ENCODE measurements around the gene DYNC1LI1.
A peak's percentile ranks its signal among the peaks of the same experiment; 100 is the strongest.
"Not testable (repeated sequence)": the region's sequence is repeated elsewhere in the genome, so short reads cannot be mapped to it uniquely, and the experiment has no call there.

The DYNC1LI1 gene

GRCh38 chr3:32525720-32526119 lies 44.9 kb downstream of the DYNC1LI1 start:
- DNase-seq = no peak

- no peak for DNase-seq
These were observed 48.0 kb downstream of the DYNC1LI1 start for GRCh38 chr3:32522682-32523081.

- not testable (repeated sequence) for DNase-seq
These were observed 51.7 kb downstream of the DYNC1LI1 start for GRCh38 chr3:32518921-32519320.

GRCh38 chr3:32516751-32517150 lies 53.9 kb downstream of the DYNC1LI1 start:
- not testable (repeated sequence) for DNase-seq

GRCh38 chr3:32511005-32511404 lies 59.7 kb downstream of the DYNC1LI1 start:
- DNase-seq = no peak

DNA sequence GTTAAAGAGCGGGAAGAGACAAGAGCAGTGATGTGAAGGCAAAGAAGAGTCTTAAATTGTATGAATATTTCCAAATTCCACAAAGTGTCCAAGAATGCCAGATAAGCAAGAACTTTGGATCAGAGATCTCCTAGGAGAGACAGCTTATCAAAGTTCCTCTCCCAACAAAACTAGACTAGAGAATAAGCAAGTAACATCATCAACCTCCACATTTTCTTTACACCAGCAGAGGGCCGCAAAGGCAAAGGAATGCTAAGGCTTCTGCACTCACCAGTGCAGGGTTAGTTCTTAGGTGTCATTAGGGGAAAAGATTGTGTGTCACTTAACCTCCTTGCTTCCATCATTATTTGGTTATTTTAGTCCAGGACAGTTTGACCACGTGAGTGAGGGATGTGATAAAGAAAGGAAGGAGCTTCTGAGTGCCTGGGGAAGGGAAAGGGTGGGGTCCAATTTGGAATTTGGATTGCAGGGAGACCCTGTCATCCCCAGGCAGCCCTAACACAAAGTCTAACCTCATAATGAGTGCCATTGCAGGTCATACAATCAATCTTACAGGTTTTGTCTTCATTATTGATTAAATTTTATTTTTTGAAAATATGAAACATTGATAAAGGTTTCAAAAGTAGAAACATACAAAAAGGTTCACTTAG lies 60.5 kb downstream of the DYNC1LI1 start:
- peak; percentile 88 for DNase-seq

DNA sequence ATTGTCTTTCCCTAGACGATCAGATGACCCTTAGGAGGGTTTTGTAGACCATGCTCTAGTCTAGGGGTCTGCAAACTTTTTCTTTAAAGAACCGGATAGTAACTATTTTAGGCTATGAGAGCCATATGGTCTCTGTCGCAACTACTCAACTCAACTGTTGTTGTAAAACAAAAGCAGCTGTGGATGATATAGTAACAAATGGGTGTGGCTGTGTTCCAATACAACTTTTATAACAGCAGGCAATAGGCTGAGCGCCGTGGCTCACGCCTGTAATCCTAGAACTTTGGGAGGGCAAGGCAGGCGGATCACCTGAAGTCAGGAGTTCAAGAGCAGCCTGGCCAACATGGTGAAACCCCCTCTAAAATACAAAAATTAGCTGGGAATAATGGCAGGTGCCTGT lies 61.9 kb downstream of the DYNC1LI1 start:
- DNase-seq = peak; percentile 40

GRCh38 chr3:32506466-32506865 lies 64.2 kb downstream of the DYNC1LI1 start:
- DNase-seq = no peak

DNA sequence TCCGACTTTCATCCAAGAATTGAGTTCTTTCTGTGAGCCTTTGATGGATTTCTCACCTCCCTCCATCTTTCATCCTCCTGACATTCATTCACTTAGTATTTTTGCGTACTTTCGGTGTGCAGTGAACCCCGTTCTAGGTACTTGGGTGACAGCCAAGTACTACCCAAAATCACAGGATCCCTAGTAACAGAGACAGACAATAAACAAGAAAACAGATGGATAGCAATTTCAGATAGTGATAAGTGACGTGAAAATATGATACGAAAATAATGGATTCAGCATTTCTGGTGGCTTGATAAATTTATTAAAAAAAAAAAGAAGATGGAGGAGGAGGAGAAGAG lies 67.7 kb downstream of the DYNC1LI1 start:
- DNase-seq = no peak

GRCh38 chr3:32502118-32502945 lies 68.3 kb downstream of the DYNC1LI1 start, which contains the start of gene CMTM6:
Gene CMTM6, minus strand, starts transcription at chr3:32502852. Its CDS starts 107 bp downstream, at chr3:32502745.
- DNase-seq = peak; percentile 92

- no peak for DNase-seq
These were observed 68.9 kb downstream of the DYNC1LI1 start for GRCh38 chr3:32501783-32502117.

- no peak for DNase-seq
These were observed 69.5 kb downstream of the DYNC1LI1 start for GRCh38 chr3:32500880-32501782.

DNA sequence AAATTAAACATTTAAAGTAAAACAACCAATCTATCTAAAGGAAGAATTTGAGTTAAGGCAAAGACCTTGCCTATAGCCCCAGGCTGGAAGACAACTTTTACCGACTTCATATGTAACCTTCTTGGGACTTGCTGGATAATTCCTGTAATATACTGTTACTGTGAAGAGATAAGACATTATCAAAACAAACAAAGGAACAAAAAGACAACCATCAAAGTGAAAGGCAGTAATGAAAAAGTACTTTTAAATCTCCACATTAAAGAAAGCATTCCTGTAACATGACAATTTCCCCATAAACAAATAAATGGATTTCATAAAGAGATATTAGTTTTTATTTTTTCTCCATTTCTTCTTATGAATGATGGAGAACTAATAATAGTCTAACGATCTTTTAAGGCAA lies 70.4 kb downstream of the DYNC1LI1 start:
- no peak for DNase-seq

DNA sequence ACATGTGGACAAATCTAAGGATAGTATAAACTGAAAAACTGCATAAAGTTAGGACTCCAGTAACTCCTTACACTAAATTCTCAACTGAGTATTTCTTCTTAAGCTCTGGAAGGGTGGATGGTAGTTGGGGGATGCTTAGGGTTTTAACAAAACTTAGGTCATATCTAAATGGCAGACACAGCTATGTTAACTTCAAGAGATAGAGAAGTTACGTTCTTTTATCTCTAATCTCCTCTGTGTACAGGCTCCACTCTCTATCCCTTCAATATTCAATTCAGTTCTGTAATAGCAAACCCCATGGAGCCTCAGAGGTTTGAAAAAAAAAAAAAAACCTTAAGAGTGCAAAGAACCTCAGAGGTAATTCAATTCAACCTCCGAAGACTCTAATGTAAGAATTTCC lies 71.1 kb downstream of the DYNC1LI1 start:
- DNase-seq = no peak

DNA sequence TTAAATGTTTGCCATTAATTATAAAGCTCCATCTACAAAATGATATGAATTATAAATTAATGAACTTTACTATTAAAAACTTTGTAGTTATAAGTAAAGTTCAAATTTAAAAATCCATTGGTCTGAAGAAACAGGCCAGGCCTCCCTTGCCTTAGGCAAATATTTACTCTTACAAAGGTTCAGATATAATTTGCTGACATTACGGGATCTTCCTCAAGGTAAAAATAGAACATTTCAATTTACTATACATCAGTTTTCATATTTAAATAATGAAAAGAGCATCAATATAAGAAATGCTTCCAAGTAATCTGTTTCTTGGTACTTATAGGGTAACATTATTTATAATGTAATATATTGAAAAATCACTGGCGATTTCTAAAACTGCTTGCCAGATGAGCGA lies 71.7 kb downstream of the DYNC1LI1 start:
- DNase-seq = no peak

DNA sequence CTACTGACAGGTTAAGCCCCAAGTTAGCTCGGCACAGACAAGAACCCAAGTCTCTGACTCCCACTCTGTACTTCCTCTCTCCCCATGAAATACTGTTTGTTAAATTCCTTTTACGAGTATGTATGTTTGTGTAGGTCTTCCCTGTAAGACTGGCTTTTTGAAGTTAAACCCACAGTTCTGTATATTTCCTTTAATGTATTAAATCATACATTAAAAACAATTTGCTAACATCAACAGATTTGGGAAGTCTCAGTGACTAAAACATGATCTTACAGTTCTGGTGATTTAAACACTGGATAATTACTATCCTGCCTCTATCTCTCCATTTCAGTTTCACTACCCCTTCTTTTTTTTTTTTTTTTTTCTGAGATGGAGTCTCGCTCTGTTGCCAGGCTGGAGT lies 72.4 kb downstream of the DYNC1LI1 start:
- DNase-seq = no peak

GRCh38 chr3:32495609-32496008 lies 75.0 kb downstream of the DYNC1LI1 start:
- DNase-seq = no peak

DNA sequence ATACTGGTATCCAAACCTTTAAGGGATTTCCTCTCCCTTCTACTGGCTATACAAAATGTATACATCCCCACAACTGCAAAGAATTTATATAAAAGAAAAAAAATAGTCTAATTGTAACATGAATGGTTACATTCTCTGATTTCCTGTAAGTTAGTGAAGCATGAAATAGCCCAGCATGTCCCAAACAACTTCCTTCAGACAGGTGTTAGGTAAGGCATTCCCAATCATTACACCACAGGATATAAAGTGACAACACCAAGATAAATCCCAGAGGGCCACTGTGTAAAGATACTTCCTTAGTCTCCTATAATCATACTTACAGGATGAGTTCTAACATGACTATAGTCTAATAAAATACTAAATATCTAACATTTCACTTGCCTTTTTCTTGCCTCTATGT lies 75.6 kb downstream of the DYNC1LI1 start:
- DNase-seq = no peak

GRCh38 chr3:32493437-32494414 lies 76.9 kb downstream of the DYNC1LI1 start:
- DNase-seq = no peak

GRCh38 chr3:32492684-32493436 lies 77.8 kb downstream of the DYNC1LI1 start:
- no peak for DNase-seq

GRCh38 chr3:32488474-32489008 lies 82.1 kb downstream of the DYNC1LI1 start:
- no peak for DNase-seq
